A549 (cell line): ENCODE measurements around the gene FGF19. TPM values are rescaled to one million over a fixed set of nuclear protein-coding genes. Genes with fewer than 3 reads are reported as not detected.

Experiments used
- ATAC-seq, 2 experiments: fragments of 200-7000 bp in 1 of 2; fragments of >200 bp in 1 of 2; cut with Nextera tagmentation in 1 of 2; cut with Tn5 transposase in 1 of 2; 3 replicates each; pipeline versions ENCODE4 v1.8.0 to v1.9.1; 2018 to 2020; ENCODE audit warnings: mild to moderate bottlenecking in 1 of 2, moderate library complexity in 1 of 2
- CTCF ChIA-PET: fragments of 300-600 bp; sonication (Branson Sonifier 250); formaldehyde crosslinking; extraction: SDS; loops from one replicate; lab custom pipeline; 2021; ENCODE audit warnings: antibody characterized with exemption, inconsistent platforms; lab: Yijun Ruan, JAX
- POLR2A ChIA-PET: fragments of 350-600 bp; formaldehyde crosslinking; extraction: SDS; loops from one replicate; lab custom pipeline; 2021; ENCODE audit warnings: antibody characterized with exemption, inconsistent platforms; lab: Yijun Ruan, JAX
- DNase-seq, 2 experiments: peaks; one replicate each; pipeline versions ENCODE4 v3.0.0 to v3.0.0-alpha.2; 2011 to 2016; ENCODE audit warnings: low read depth in 1 of 2, low spot score in 1 of 2
- FAIRE-seq: peaks from 2 replicates; lab custom pipeline; 2011; peaks lifted over from hg19 to GRCh38; lab: Jason Lieb, UNC
- H3K27ac ChIP-seq, 2 experiments: fragments of >200 bp; sonication (Bioruptor Twin); formaldehyde crosslinking; 3 replicates each; pipeline ENCODE4 v1.5.1; 2016 to 2017
- H3K4me1 ChIP-seq: fragments of >200 bp; sonication (Bioruptor Twin); formaldehyde crosslinking; 3 replicates; pipeline ENCODE4 v1.6.1; 2016
- H3K4me2 ChIP-seq: fragments of >200 bp; sonication (Bioruptor Twin); formaldehyde crosslinking; 3 replicates; pipeline ENCODE4 v1.6.1; 2016
- H3K4me3 ChIP-seq: fragments of >200 bp; sonication (Bioruptor Twin); formaldehyde crosslinking; 3 replicates; pipeline ENCODE4 v1.5.1; 2016
- H3K9me3 ChIP-seq: fragments of >200 bp; sonication (Bioruptor Twin); formaldehyde crosslinking; 3 replicates; pipeline ENCODE4 v1.6.1; 2016
- BHLHE40 ChIP-seq: IDR thresholded peaks from 2 replicates; pipeline ENCODE4 v1.6.1; 2012; ENCODE audit warnings: low read depth, low read length, inconsistent platforms
- CEBPB ChIP-seq, 2 experiments: fragments of >200 bp in 1 of 2; sonication (Bioruptor Twin) in 1 of 2; formaldehyde crosslinking in 1 of 2; IDR thresholded peaks; 2 replicates each; pipeline ENCODE4 v1.6.1; 2012 to 2016
- CHD4 ChIP-seq: fragments of 200-600 bp; sonication (generic); IDR thresholded peaks from 2 replicates; pipeline ENCODE4 v1.6.1; 2016; ENCODE audit warnings: antibody characterized with exemption, mild to moderate bottlenecking, borderline replicate concordance
- CTCF ChIP-seq: fragments of >200 bp; sonication (Bioruptor Twin); formaldehyde crosslinking; IDR thresholded peaks from 3 replicates; pipeline ENCODE4 v1.5.1; 2016
- E2F6 ChIP-seq: IDR thresholded peaks from 2 replicates; pipeline ENCODE4 v1.6.1; 2012; ENCODE audit warnings: low read depth, borderline replicate concordance
- EP300 ChIP-seq, 2 experiments: fragments of >200 bp; sonication (Bioruptor Twin); formaldehyde crosslinking; IDR thresholded peaks; 2 replicates in 1 of 2; 3 replicates in 1 of 2; pipeline ENCODE4 v1.6.1; 2016 to 2017
- HEYL ChIP-seq: fragments of 250-450 bp; sonication (Bioruptor Pico); IDR thresholded peaks from 2 replicates; pipeline ENCODE4 v1.8.0; 2021; ENCODE audit warnings: mild to moderate bottlenecking, moderate library complexity
- JUN ChIP-seq, 2 experiments: fragments of >200 bp; sonication (Bioruptor Twin); formaldehyde crosslinking; IDR thresholded peaks; 2 replicates in 1 of 2; 3 replicates in 1 of 2; pipeline ENCODE4 v1.6.1; 2016 to 2017
- JUNB ChIP-seq: fragments of >200 bp; sonication (Bioruptor Twin); formaldehyde crosslinking; IDR thresholded peaks from 2 replicates; pipeline ENCODE4 v1.6.1; 2016
- KDM1A ChIP-seq: fragments of 200-600 bp; sonication (generic); IDR thresholded peaks from 2 replicates; pipeline ENCODE4 v1.6.1; 2016; ENCODE audit warnings: low read depth, mild to moderate bottlenecking
- KDM5A ChIP-seq: fragments of 200-600 bp; sonication (generic); IDR thresholded peaks from 2 replicates; pipeline ENCODE4 v1.6.1; 2016; ENCODE audit warnings: antibody characterized with exemption, mild to moderate bottlenecking
- MAFK ChIP-seq: fragments of 450-650 bp; IDR thresholded peaks from 2 replicates; pipeline ENCODE4 v1.6.1; 2014; ENCODE audit not compliant: partially characterized antibody
- MAX ChIP-seq: IDR thresholded peaks from 2 replicates; pipeline ENCODE4 v1.6.1; 2012
- NFE2L2 ChIP-seq: fragments of 150-350 bp; conservative IDR thresholded peaks from 2 replicates; pipeline ENCODE4 v1.6.1; 2014; ENCODE audit warnings: low read length
- PBX3 ChIP-seq: IDR thresholded peaks from 2 replicates; pipeline ENCODE4 v1.6.1; 2012
- PHF8 ChIP-seq: fragments of 200-600 bp; sonication (generic); IDR thresholded peaks from 2 replicates; pipeline ENCODE4 v1.6.1; 2016; ENCODE audit warnings: low read depth, mild to moderate bottlenecking, antibody characterized with exemption, moderate library complexity, borderline replicate concordance
- POLR2A ChIP-seq: IDR thresholded peaks from 2 replicates; pipeline ENCODE4 v1.6.1; 2012; ENCODE audit warnings: mild to moderate bottlenecking, low read length
- POLR2AphosphoS2 ChIP-seq: conservative IDR thresholded peaks from 2 replicates; pipeline ENCODE4 v1.6.1; 2012; ENCODE audit warnings: low read length, improper control_type of control experiment, inconsistent platforms
- RARB ChIP-seq: fragments of 250-450 bp; sonication (Bioruptor Pico); IDR thresholded peaks from 2 replicates; pipeline ENCODE4 v1.8.0; 2021; ENCODE audit warnings: mild to moderate bottlenecking, moderate library complexity
- RCOR1 ChIP-seq: fragments of 150-350 bp; IDR thresholded peaks from 2 replicates; pipeline ENCODE4 v1.6.1; 2014; ENCODE audit warnings: antibody characterized with exemption, low read length, low read depth
- RNF2 ChIP-seq: fragments of 200-600 bp; sonication (generic); IDR thresholded peaks from 2 replicates; pipeline ENCODE4 v1.6.1; 2016; ENCODE audit warnings: low read depth, mild to moderate bottlenecking, antibody characterized with exemption, moderate library complexity, borderline replicate concordance
- TFCP2L1 ChIP-seq: fragments of 250-450 bp; sonication (Bioruptor Pico); IDR thresholded peaks from 2 replicates; pipeline ENCODE4 v1.5.0; 2021; ENCODE audit warnings: mild to moderate bottlenecking
- ZC3H11A ChIP-seq: fragments of 450-650 bp; IDR thresholded peaks from 2 replicates; pipeline ENCODE4 v1.6.1; 2014; ENCODE audit warnings: antibody characterized with exemption, mild to moderate bottlenecking
- ZNF302 ChIP-seq: fragments of 250-450 bp; sonication (Bioruptor Pico); IDR thresholded peaks from 2 replicates; pipeline ENCODE4 v1.9.0; 2021; ENCODE audit warnings: inconsistent platforms, mild to moderate bottlenecking, moderate library complexity
- ZSCAN20 ChIP-seq: fragments of 250-450 bp; sonication (Bioruptor Pico); IDR thresholded peaks from 2 replicates; pipeline ENCODE4 v1.8.0; 2022; ENCODE audit warnings: mild to moderate bottlenecking, moderate library complexity
- WGBS: methylation state at CpG from one replicate; pipeline ENCODE4 v1.1.6; 2017; ENCODE audit errors: missing lambda C conversion rate; 5-methylcytosine and 5-hydroxymethylcytosine counted together
- polyA plus RNA-seq, 4 experiments: library from polyadenylated mRNA; depleted of rRNA in 3 of 4; stranded (reverse); fragments of >200 nt; fragmentation: RNase III in 1 of 4; extraction: RNeasy Plus Mini Kit Qiagen cat#74134 plus additional on column Dnase treatment in 1 of 4; gene quantifications; 2 replicates in 3 of 4; 3 replicates in 1 of 4; pipeline ENCODE4 v1.2.3, GENCODE V29; 2011 to 2017
- TF ChIP-seq, protein P1 (sequence below): fragments of 250-450 bp; sonication (Bioruptor Pico); IDR thresholded peaks from 2 replicates; pipeline ENCODE4 v1.5.0; 2020; ENCODE audit warnings: low read depth, mild to moderate bottlenecking, moderate library complexity
- TF ChIP-seq, protein P2 (sequence below): fragments of 150-350 bp; IDR thresholded peaks from 2 replicates; pipeline ENCODE4 v1.6.1; 2014; ENCODE audit warnings: low read depth, mild to moderate bottlenecking, low read length

Gene FGF19
- polyA plus RNA-seq, 2 of the 4 experiments (the other 2 are of a cell fraction), result 0.05 to 0.31 TPM

- POLR2A ChIA-PET, result no interaction called here
- DNase-seq, result no peak
- no peaks in the 10 kb centered on the region for H3K4me1 ChIP-seq
- WGBS, result 47% methylated on average over 5 of the region's 6 CpGs
- CTCF ChIA-PET, result interaction anchor here (0.9 to 4.7 kb wide), 11 partner anchors 8 to 479 kb away, joined by 3 to 25 read pairs (median 5); partner anchors contain the start of gene LTO1
- no peak for ATAC-seq
- H3K4me3 ChIP-seq, result no peak overlapping the region
- TF ChIP-seq NFE2L2 (no peak), JUNB (no peak), KDM5A (no peak), HEYL (CRISPR knock-in tag) (no peak)
- no peak for FAIRE-seq
- H3K4me2 ChIP-seq, result no peak overlapping the region
- no peak overlapping the region for H3K27ac ChIP-seq
- H3K9me3 ChIP-seq, result no peaks in the 10 kb centered on the region
Measured at GRCh38 chr11:69716891-69717747, 13.3 kb upstream of the FGF19 start.

- no peak; a peak in 1 of 6 replicates for ATAC-seq
- POLR2A ChIA-PET, result no interaction called here
- Histone ChIP-seq H3K27ac (no peak overlapping the region), H3K9me3 (no peaks in the 10 kb centered on the region), H3K4me2 (no peak overlapping the region), H3K4me3 (no peak overlapping the region), H3K4me1 (no peaks in the 10 kb centered on the region)
- CTCF ChIA-PET, result interaction anchor here (0.9 to 4.7 kb wide), 8 partner anchors 8 to 480 kb away, joined by 3 to 25 read pairs (median 4); partner anchors contain the start of gene LTO1
- WGBS, result 81% methylated on average over 11 of the region's 11 CpGs
- FAIRE-seq, result no peak
- no peak for DNase-seq
- no peak for TF ChIP-seq NFE2L2
- no peak for TF ChIP-seq JUN (IDR thresholded peaks at IDR 0.05)
- no peak for TF ChIP-seq RNF2
- TF ChIP-seq PBX3, result no peak
- TF ChIP-seq EP300 (IDR thresholded peaks at IDR 0.05), result no peak
- TF ChIP-seq ZC3H11A, result no peak
- TF ChIP-seq RARB (CRISPR knock-in tag), result no peak
- TF ChIP-seq POLR2AphosphoS2, result no peak
- TF ChIP-seq MAX, result no peak
- TF ChIP-seq BHLHE40, result no peak
- TF ChIP-seq PHF8, result no peak
- no peak for TF ChIP-seq MAFK
- no peak for TF ChIP-seq CEBPB (IDR thresholded peaks at IDR 0.05)
- TF ChIP-seq, protein P1, sequence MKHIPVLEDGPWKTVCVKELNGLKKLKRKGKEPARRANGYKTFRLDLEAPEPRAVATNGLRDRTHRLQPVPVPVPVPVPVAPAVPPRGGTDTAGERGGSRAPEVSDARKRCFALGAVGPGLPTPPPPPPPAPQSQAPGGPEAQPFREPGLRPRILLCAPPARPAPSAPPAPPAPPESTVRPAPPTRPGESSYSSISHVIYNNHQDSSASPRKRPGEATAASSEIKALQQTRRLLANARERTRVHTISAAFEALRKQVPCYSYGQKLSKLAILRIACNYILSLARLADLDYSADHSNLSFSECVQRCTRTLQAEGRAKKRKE (CRISPR knock-in tag), result no peak
- no peak for TF ChIP-seq ZNF302 (CRISPR knock-in tag)
- TF ChIP-seq CTCF, result no peak
Measured at GRCh38 chr11:69716099-69716498, 12.3 kb upstream of the FGF19 start.

DNA sequence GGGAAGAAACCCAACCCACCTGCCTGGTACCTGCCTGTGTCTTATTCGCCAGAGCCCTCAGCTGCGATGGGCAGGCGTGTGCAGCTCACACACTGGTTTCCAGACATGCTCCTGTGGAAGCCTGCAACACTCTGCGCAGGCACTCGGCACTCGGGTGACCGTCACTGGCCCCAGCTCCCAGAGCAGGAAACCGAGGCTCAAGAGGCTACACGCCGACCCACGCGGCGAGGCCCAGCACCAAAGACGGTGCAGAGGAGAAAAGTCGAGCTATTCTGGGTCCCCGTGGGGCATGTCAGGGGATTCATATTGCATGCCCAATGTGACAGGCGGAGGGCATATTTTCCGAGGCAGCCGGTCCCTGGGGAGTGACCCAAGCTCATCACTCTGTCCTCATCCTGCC lies 11.6 kb upstream of the FGF19 start:
- no peak for DNase-seq
- Histone ChIP-seq H3K4me2 (no peak overlapping the region), H3K4me1 (no peaks in the 10 kb centered on the region), H3K9me3 (no peaks in the 10 kb centered on the region), H3K4me3 (no peak overlapping the region), H3K27ac (no peak overlapping the region)
- CTCF ChIA-PET, result interaction anchor here (1.2 to 4.7 kb wide), 5 partner anchors 8 to 84 kb away, joined by 4 to 25 read pairs (median 6); no protein-coding TSS in a partner anchor
- no peak for FAIRE-seq
- no peak for ATAC-seq
- WGBS, result 67% methylated on average over 19 of the region's 19 CpGs
- POLR2A ChIA-PET, result no interaction called here
- TF ChIP-seq, protein P2, sequence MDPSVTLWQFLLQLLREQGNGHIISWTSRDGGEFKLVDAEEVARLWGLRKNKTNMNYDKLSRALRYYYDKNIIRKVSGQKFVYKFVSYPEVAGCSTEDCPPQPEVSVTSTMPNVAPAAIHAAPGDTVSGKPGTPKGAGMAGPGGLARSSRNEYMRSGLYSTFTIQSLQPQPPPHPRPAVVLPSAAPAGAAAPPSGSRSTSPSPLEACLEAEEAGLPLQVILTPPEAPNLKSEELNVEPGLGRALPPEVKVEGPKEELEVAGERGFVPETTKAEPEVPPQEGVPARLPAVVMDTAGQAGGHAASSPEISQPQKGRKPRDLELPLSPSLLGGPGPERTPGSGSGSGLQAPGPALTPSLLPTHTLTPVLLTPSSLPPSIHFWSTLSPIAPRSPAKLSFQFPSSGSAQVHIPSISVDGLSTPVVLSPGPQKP, result no peak
- TF ChIP-seq ZNF302 (CRISPR knock-in tag), result no peak
- TF ChIP-seq CHD4, result no peak
- no peak for TF ChIP-seq POLR2A
- TF ChIP-seq ZSCAN20 (CRISPR knock-in tag), result no peak
- TF ChIP-seq KDM1A, result no peak
- TF ChIP-seq E2F6, result no peak
- TF ChIP-seq PBX3, result no peak
- TF ChIP-seq RCOR1, result no peak
- TF ChIP-seq TFCP2L1 (CRISPR knock-in tag), result no peak
